ENCODE measurements around the gene CCDC183.

Gene CCDC183

DNA sequence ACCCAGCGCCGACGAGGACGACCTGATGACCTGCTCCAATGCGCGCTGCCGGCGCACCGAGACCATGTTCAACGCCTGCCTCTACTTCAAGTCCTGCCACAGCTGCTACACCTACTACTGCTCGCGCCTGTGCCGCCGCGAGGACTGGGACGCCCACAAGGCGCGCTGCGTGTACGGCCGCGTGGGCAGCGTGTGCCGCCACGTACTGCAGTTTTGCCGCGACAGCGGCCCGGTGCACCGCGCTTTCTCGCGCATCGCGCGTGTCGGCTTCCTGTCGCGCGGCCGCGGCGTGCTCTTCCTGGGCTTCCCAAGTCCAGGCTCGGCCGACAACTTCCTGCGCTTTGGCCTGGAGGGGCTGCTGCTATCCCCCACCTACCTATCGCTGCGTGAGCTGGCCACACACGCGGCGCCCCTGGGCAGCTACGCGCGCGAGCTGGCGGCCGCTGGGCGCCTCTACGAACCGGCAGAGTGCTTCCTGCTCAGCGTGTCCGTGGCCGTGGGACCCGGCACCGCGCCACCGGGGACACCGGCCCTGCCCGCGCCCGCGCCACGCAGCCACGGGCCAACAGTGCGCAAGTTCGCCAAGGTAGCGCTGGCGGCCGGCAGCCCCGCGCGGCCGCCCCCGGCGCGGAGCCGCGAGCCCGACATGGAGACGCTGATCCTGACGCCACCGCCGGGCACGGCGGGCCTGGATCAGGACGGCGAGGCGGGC lies 50.4 kb downstream of the CCDC183 start:
- Mint-ChIP-seq H3K27ac (ENCODE audit: low read depth) (peak overlapping the region; percentile 79), H3K4me3 (peak overlapping the region; percentile 91), H3K27me3 (no peaks in the 10 kb centered on the region), H3K36me3 (ENCODE audit: insufficient read depth) (peaks cover 48% of the 10 kb centered on the region), H3K4me1 (peaks cover 24% of the 10 kb centered on the region), H3K9me3 (no peaks in the 10 kb centered on the region)
- DNase-seq (ENCODE audit: low spot score in 2 of 2) = no peak
- no peak for ATAC-seq (replicated peaks; ENCODE audit: extremely low read depth, poor library complexity, severe bottlenecking)

- H3K36me3 Mint-ChIP-seq (ENCODE audit: insufficient read depth) = peaks cover 47% of the 10 kb centered on the region
- H3K27ac Mint-ChIP-seq (ENCODE audit: low read depth) = peak overlapping the region; percentile 94
- H3K4me1 Mint-ChIP-seq = peaks cover 21% of the 10 kb centered on the region
- peak overlapping the region; percentile 91 for H3K4me3 Mint-ChIP-seq
- no peaks in the 10 kb centered on the region for H3K9me3 Mint-ChIP-seq
- ATAC-seq (replicated peaks; ENCODE audit: extremely low read depth, poor library complexity, severe bottlenecking) (no peak), DNase-seq (ENCODE audit: low spot score in 2 of 2) (no peak)
- no peaks in the 10 kb centered on the region for H3K27me3 Mint-ChIP-seq
Observed at GRCh38 chr9:136847088-136847825, 51.1 kb downstream of the CCDC183 start.

DNA sequence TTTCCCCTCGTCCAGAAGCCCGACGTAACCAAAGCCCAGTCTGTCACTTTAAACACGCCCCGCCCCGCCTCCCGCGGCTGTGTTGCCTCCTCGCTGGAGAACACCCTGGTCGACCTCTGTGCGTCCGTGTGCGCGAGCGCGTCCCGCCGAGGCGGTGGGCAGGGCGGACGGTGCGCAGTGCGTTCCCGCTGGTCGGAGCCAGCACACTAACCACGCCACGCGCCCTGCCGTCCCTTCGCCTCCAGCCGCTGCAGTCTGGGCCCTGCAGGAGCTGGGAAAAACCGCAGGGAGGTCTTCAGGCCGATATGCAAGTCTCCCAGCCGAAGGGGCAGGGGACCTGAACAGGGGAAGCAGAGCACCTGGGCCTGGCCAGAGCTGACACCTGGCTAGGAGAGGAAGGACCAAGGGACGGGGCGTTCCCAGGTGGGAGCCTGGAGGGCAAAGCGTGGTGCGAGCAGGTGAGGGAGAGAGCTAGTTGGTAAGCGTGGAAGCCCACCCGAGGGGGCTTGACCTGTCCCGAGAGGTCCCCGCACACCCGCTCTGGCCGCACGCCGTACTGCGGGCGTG lies 51.8 kb downstream of the CCDC183 start:
- H3K27ac Mint-ChIP-seq (ENCODE audit: low read depth) = peak overlapping the region; percentile 94
- H3K4me3 Mint-ChIP-seq = peak overlapping the region; percentile 91
- ATAC-seq (replicated peaks; ENCODE audit: extremely low read depth, poor library complexity, severe bottlenecking) (no peak), DNase-seq (ENCODE audit: low spot score in 2 of 2) (peak; percentile 59 to 68)
- peaks cover 18% of the 10 kb centered on the region for H3K4me1 Mint-ChIP-seq
- no peaks in the 10 kb centered on the region for H3K9me3 Mint-ChIP-seq
- H3K27me3 Mint-ChIP-seq = no peaks in the 10 kb centered on the region
- H3K36me3 Mint-ChIP-seq (ENCODE audit: insufficient read depth) = peaks cover 47% of the 10 kb centered on the region

GRCh38 chr9:136848393-136849037 lies 52.4 kb downstream of the CCDC183 start:
- Mint-ChIP-seq H3K9me3 (no peaks in the 10 kb centered on the region), H3K4me1 (peaks cover 18% of the 10 kb centered on the region), H3K4me3 (peak overlapping the region; percentile 91), H3K36me3 (ENCODE audit: insufficient read depth) (peaks cover 43% of the 10 kb centered on the region), H3K27me3 (no peaks in the 10 kb centered on the region), H3K27ac (ENCODE audit: low read depth) (peak overlapping the region; percentile 94)
- peak; percentile 8 for ATAC-seq (replicated peaks; ENCODE audit: extremely low read depth, poor library complexity, severe bottlenecking)
- DNase-seq (ENCODE audit: low spot score in 2 of 2) = no peak

GRCh38 chr9:136849038-136849959 lies 53.2 kb downstream of the CCDC183 start, which contains the start of gene PHPT1:
TSS of gene PHPT1 (plus strand) at chr9:136849409. CDS start at chr9:136849431, 22 bp downstream.
- peak within 1 kb of the TSS; percentile 91 for H3K4me3 Mint-ChIP-seq

GRCh38 chr9:136849960-136850865 lies 54.1 kb downstream of the CCDC183 start:
- peak overlapping the region; percentile 91 for H3K4me3 Mint-ChIP-seq
- no peak for DNase-seq (ENCODE audit: low spot score in 2 of 2)
- peak overlapping the region; percentile 94 for H3K27ac Mint-ChIP-seq (ENCODE audit: low read depth)
- no peaks in the 10 kb centered on the region for H3K9me3 Mint-ChIP-seq
- ATAC-seq (replicated peaks; ENCODE audit: extremely low read depth, poor library complexity, severe bottlenecking) = no peak
- peaks cover 18% of the 10 kb centered on the region for H3K4me1 Mint-ChIP-seq
- no peaks in the 10 kb centered on the region for H3K27me3 Mint-ChIP-seq
- peaks cover 35% of the 10 kb centered on the region for H3K36me3 Mint-ChIP-seq (ENCODE audit: insufficient read depth)

More at GRCh38 chr9:136849038-136849959, 53.2 kb downstream of the CCDC183 start, which contains the start of gene PHPT1:
- peak; percentile 91 to 95 for DNase-seq (ENCODE audit: low spot score in 2 of 2)
- Mint-ChIP-seq H3K4me1 (peaks cover 18% of the 10 kb centered on the region), H3K36me3 (ENCODE audit: insufficient read depth) (peaks cover 37% of the 10 kb centered on the region), H3K27ac (ENCODE audit: low read depth) (peak within 1 kb of the TSS; percentile 94), H3K9me3 (no peaks in the 10 kb centered on the region), H3K27me3 (no peaks in the 10 kb centered on the region)
- peak; percentile 91 for ATAC-seq (replicated peaks; ENCODE audit: extremely low read depth, poor library complexity, severe bottlenecking)

- no peak for ATAC-seq (replicated peaks; ENCODE audit: extremely low read depth, poor library complexity, severe bottlenecking)
- H3K27ac Mint-ChIP-seq (ENCODE audit: low read depth) = no peak overlapping the region
- peaks cover 18% of the 10 kb centered on the region for H3K4me1 Mint-ChIP-seq
- peak overlapping the region; percentile 91 for H3K4me3 Mint-ChIP-seq
- DNase-seq (ENCODE audit: low spot score in 2 of 2) = no peak
- H3K9me3 Mint-ChIP-seq = no peaks in the 10 kb centered on the region
- peaks cover 36% of the 10 kb centered on the region for H3K36me3 Mint-ChIP-seq (ENCODE audit: insufficient read depth)
- H3K27me3 Mint-ChIP-seq = no peaks in the 10 kb centered on the region
Observed at GRCh38 chr9:136850866-136851775, 55.0 kb downstream of the CCDC183 start.

DNA sequence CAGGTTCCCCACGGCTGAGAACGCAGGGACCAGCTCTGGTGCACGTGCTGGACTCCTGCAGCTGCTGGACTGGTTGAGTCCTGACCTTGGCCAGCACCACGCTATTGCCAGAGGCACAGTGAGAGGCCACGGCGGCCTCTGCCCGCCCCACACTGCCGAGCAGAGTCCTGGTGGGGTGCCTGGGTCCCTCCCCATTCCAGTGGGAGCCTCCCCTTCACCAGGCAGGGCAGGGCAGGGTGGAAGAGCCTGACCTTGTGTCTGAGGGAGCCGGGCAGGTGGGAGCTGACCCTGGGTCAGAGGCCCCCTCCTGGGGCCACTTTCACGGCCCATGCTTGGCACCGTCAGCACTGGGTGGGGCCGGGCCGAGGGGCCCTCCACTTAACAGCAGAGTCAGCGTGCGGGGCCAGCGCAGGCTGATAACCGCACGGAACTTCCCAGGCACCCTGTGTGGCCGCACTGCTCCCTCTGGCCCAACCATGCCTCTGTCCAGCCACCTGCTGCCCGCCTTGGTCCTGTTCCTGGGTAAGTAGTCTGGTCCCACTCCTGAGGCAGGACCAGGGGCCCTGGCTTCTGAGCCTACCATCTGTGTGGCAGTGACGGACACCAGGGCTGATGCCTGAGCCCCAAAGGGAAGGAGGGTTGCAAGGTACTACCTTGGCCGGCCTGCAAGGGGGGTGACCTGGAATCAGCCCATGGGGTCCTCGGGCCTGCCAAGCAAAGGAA lies 56.0 kb downstream of the CCDC183 start, which contains the start of gene MAMDC4:
Gene MAMDC4, plus strand, starts transcription at position 406 of the 723 bp plus-strand sequence. Its CDS starts 71 bp downstream, at position 477.
- Mint-ChIP-seq H3K4me3 (peak within 1 kb of the TSS; percentile 91), H3K4me1 (peaks cover 18% of the 10 kb centered on the region), H3K27me3 (no peaks in the 10 kb centered on the region), H3K9me3 (no peaks in the 10 kb centered on the region), H3K27ac (ENCODE audit: low read depth) (no peak within 1 kb of the TSS), H3K36me3 (ENCODE audit: insufficient read depth) (peaks cover 29% of the 10 kb centered on the region)
- no peak for ATAC-seq (replicated peaks; ENCODE audit: extremely low read depth, poor library complexity, severe bottlenecking)
- DNase-seq (ENCODE audit: low spot score in 2 of 2) = no peak

GRCh38 chr9:136852664-136853595 lies 56.8 kb downstream of the CCDC183 start:
- H3K4me1 Mint-ChIP-seq = peaks cover 12% of the 10 kb centered on the region
- H3K4me3 Mint-ChIP-seq = no peak overlapping the region
- DNase-seq (ENCODE audit: low spot score in 2 of 2) (no peak), ATAC-seq (replicated peaks; ENCODE audit: extremely low read depth, poor library complexity, severe bottlenecking) (no peak)
- H3K9me3 Mint-ChIP-seq = no peaks in the 10 kb centered on the region
- H3K36me3 Mint-ChIP-seq (ENCODE audit: insufficient read depth) = peaks cover 21% of the 10 kb centered on the region
- no peak overlapping the region for H3K27ac Mint-ChIP-seq (ENCODE audit: low read depth)
- H3K27me3 Mint-ChIP-seq = no peaks in the 10 kb centered on the region
